Aorta (tissue), 5 donors: ENCODE data around the gene TMEM30B. TPM values are rescaled to one million over a fixed set of nuclear protein-coding genes. Genes with fewer than 3 reads are reported as not detected.

Source experiments
- ATAC-seq: fragments of 200-7000 bp; cut with Tn5 transposase; one replicate; pipeline ENCODE4 v1.9.1; 2022; ENCODE audit warnings: moderate library complexity; ENCODE audit not compliant: low FRiP score
- DNase-seq, 2 donors: peaks; one replicate each; pipeline ENCODE4 v3.0.0-alpha.2; 2020
- H3K27ac ChIP-seq, 2 donors: one replicate each; pipeline ENCODE4 v1.5.1; 2013; ENCODE audit warnings: low read length in 2 of 2, mild to moderate bottlenecking in 2 of 2, moderate library complexity in 2 of 2, control low read depth in 1 of 2, inconsistent platforms in 1 of 2, low read depth in 1 of 2
- H3K27me3 ChIP-seq, 2 donors: one replicate each; pipeline ENCODE4 v1.6.1; 2013; ENCODE audit warnings: control low read depth in 1 of 2, low read length in 1 of 2, mild to moderate bottlenecking in 1 of 2, moderate library complexity in 1 of 2; ENCODE audit not compliant: insufficient read depth in 2 of 2, control insufficient read depth in 1 of 2
- H3K36me3 ChIP-seq, 2 donors: one replicate each; pipeline ENCODE4 v1.6.1; 2013; ENCODE audit warnings: control low read depth in 1 of 2, low read length in 1 of 2, mild to moderate bottlenecking in 1 of 2; ENCODE audit not compliant: insufficient read depth in 2 of 2, control insufficient read depth in 1 of 2
- H3K4me1 ChIP-seq, 2 donors: one replicate each; pipeline ENCODE4 v1.6.1; 2013; ENCODE audit warnings: low read length in 2 of 2, control low read depth in 1 of 2, mild to moderate bottlenecking in 1 of 2, moderate library complexity in 1 of 2; ENCODE audit not compliant: insufficient read depth in 2 of 2, control insufficient read depth in 1 of 2
- H3K4me3 ChIP-seq, 2 donors: one replicate each; pipeline ENCODE4 v1.5.1; 2013; ENCODE audit warnings: low read length in 2 of 2, control low read depth in 1 of 2, mild to moderate bottlenecking in 1 of 2
- H3K9me3 ChIP-seq: one replicate; pipeline ENCODE4 v1.6.1; 2013; ENCODE audit warnings: mild to moderate bottlenecking, low read length; ENCODE audit not compliant: control insufficient read depth
- WGBS, 2 donors: extraction: QIAGEN DNeasy Blood & Tissue Kit; methylation state at CpG; one replicate each; pipeline ENCODE4 v1.1.7; 2013; 5-methylcytosine and 5-hydroxymethylcytosine counted together
- intact Hi-C, 2 donors: fragments of 100-400 bp; cut with DNase I; formaldehyde crosslinking; loops; one replicate each; pipeline versions ENCODE4 v1.14.2 to v1.15.0; 2022
- polyA plus RNA-seq, 2 donors: library from polyadenylated mRNA; stranded (reverse); fragments of 200-250 nt; gene quantifications; one replicate each; pipeline ENCODE4 v1.2.3, GENCODE V29; 2013
- total RNA-seq, 2 donors: library from RNA; stranded (reverse); fragmentation: NEBNext Ultra II Directional; extraction: Animal tissue kit (Norgen Biotek cat#: 25700); gene quantifications; one replicate each; pipeline ENCODE4 v1.2.1, GENCODE V29; 2021
- donor health status: healthy with polysubstance abuse.
- donor health status: Bipolar disorder and iron deficiency.
- donor health status: DM: no; HTN: no; CAD: no.
- donor health status: DM: no; HTN: no; CAD: no.
- donor health status: DM: yes; HTN: yes; CAD: no.

The TMEM30B gene
- total and polyA plus RNA-seq, 4 donors: 7.5 to 81.7 (median 32.3) TPM

- H3K4me1 ChIP-seq: no peaks in the 10 kb centered on the region
Observed at GRCh38 chr14:61227884-61228591, 53.1 kb downstream of the TMEM30B start.

More at GRCh38 chr14:61227884-61228591, 53.1 kb downstream of the TMEM30B start:
- H3K4me3 ChIP-seq: no peak overlapping the region
- ATAC-seq (no peak), DNase-seq (no peak)
- no peak overlapping the region for H3K27ac ChIP-seq
- intact Hi-C loops: no loop called here
- no peaks in the 10 kb centered on the region for H3K27me3 ChIP-seq
- 71 to 78% methylated on average over 6 of the region's 6 CpGs for WGBS, 2 donors
- H3K36me3 ChIP-seq: no peaks in the 10 kb centered on the region
- H3K9me3 ChIP-seq: no peaks in the 10 kb centered on the region

Other genes starting within 250 kb of the TMEM30B start
- gene PRKCH, start 40.2 kb upstream of the TMEM30B start, total RNA-seq: 10 to 100 TPM; 32.2 to 77.2 TPM
- gene PRKCH, start 40.2 kb upstream of the TMEM30B start, polyA plus RNA-seq: 10 to 100 TPM in 1 of 2 donors, 1 to 10 TPM in 1; 1.8 to 34.9 TPM